Measurements from ENCODE around the gene AP3S1. TPM values are rescaled to one million over a fixed set of nuclear protein-coding genes. Genes with fewer than 3 reads are reported as not detected.

AP3S1 gene
- total RNA-seq (2016; rRNA removed; fragmentation: Illumina TruSeq; extraction: Trizol) (85.9 and 88.8 TPM in 2 replicates), polyA plus RNA-seq (2011; rRNA removed) (28.5 and 50.5 TPM in 2 replicates), polyA minus RNA-seq (2011; rRNA and poly(A)+ RNA removed; ENCODE audit: low replicate concordance) (2.1 and 7.3 TPM in 2 replicates), Bru-seq, nascent RNA (percentile 87 among the genes with signal in this experiment), BruChase-seq, experiment 1, labeled RNA remaining after a 6-hour chase (percentile 79 among the genes with signal in this experiment), BruChase-seq, experiment 2, labeled RNA remaining after a 2-hour chase (percentile 87 among the genes with signal in this experiment)
- total RNA-seq (2016; cell fraction: cytosol; rRNA removed; fragmentation: Illumina TruSeq; extraction: Trizol; ENCODE audit: low read depth) = 243 and 253 TPM in 2 replicates
- 77.4 and 86.8 TPM in 2 replicates for total RNA-seq (2016; cell fraction: insoluble cytoplasmic fraction; rRNA removed; fragmentation: Illumina TruSeq; extraction: Trizol)
- 236 and 253 TPM in 2 replicates for total RNA-seq (2016; cell fraction: membrane; rRNA removed; fragmentation: Illumina TruSeq; extraction: Trizol)
- 40.7 and 54.3 TPM in 2 replicates for total RNA-seq (2016; cell fraction: nucleus; rRNA removed; fragmentation: Illumina TruSeq; extraction: Trizol)
- polyA plus RNA-seq (2011; cell fraction: cytosol; rRNA removed) = 18.5 and 27.6 TPM in 2 replicates
- polyA plus RNA-seq (2011; cell fraction: nucleus; rRNA removed) = 5.6 and 9.3 TPM in 2 replicates
- polyA plus RNA-seq (2012) = 78.2 and 104 TPM in 2 replicates
- polyA plus RNA-seq (2016; cell fraction: cytosol; fragmentation: Illumina TruSeq; extraction: Trizol; ENCODE audit: low read depth) = 547 and 588 TPM in 2 replicates
- 158 and 163 TPM in 2 replicates for polyA plus RNA-seq (2016; cell fraction: insoluble cytoplasmic fraction; fragmentation: Illumina TruSeq; extraction: Trizol; ENCODE audit: low read depth)
- polyA plus RNA-seq (2016; cell fraction: membrane; fragmentation: Illumina TruSeq; extraction: Trizol; ENCODE audit: low read depth) = 408 and 423 TPM in 2 replicates
- polyA plus RNA-seq (2016; cell fraction: nucleus; fragmentation: Illumina TruSeq; extraction: Trizol; ENCODE audit: insufficient read depth, low read depth) = 74.1 and 89.2 TPM in 2 replicates
- 22.5 and 27.5 TPM in 2 replicates for polyA minus RNA-seq (2011; cell fraction: cytosol; rRNA and poly(A)+ RNA removed)
- 39.5 and 46.4 TPM in 2 replicates for polyA minus RNA-seq (2011; cell fraction: nucleus; rRNA and poly(A)+ RNA removed)
- long read RNA-seq, experiment 1, transcript AP3S1-201 (6 exons, 1,730 nt) = major isoform, 99 of 120 reads
- long read RNA-seq, experiment 1, partial matches to known transcripts = 3 of 120 reads
- long read RNA-seq, experiment 1, other reads (novel, unspliced or antisense) = 17 of 120 reads
- long read RNA-seq, experiment 2, transcript AP3S1-201 (6 exons, 1,730 nt) = major isoform, 83 of 129 reads
- long read RNA-seq, experiment 2, partial matches to known transcripts = 33 of 129 reads
- long read RNA-seq, experiment 2, other reads (novel, unspliced or antisense) = 13 of 129 reads

- no peaks in the 10 kb centered on the region; a peak in 1 of 5 replicates for H3K27me3 ChIP-seq (ENCODE audit: control insufficient read depth in 1 of 2, insufficient read depth in 2 of 2, low read length in 2 of 2)
- H4K20me1 ChIP-seq (ENCODE audit: insufficient read depth, low read length) = peaks cover 13% of the 10 kb centered on the region
- FAIRE-seq (no peak), ATAC-seq (peak; percentile 85), DNase-seq (ENCODE audit: low spot score) (peak; percentile 88)
- BruUV-seq (replicated peaks) = TSS peak; percentile 58
- H3K4me3 ChIP-seq (replicated peaks in 1 of 3; ENCODE audit: insufficient read depth in 1 of 3, low read depth in 2 of 3, low read length in 3 of 3) = peak within 1 kb of the TSS; percentile 77 to 98 (median 91)
- peak within 1 kb of the TSS; percentile 100 for H2AFZ ChIP-seq (ENCODE audit: low read length)
- intact Hi-C loops (cut with micrococcal nuclease; ENCODE audit: unreplicated experiment) (loop anchor here (5.0 kb wide), 2 partner anchors 246 to 299 kb away; partner anchors contain the start of genes COMMD10 and FEM1C), in situ Hi-C loops (cut with HindIII; ENCODE audit: extremely low pct_ligation_motif_present, low pct_unique_long_range_greater_than_20kb) (loop anchor here (25.0 kb wide), 1 partner anchor 221 kb away; no protein-coding TSS in a partner anchor)
- H3K9ac ChIP-seq (ENCODE audit: insufficient read depth, low read depth, low read length) = peak within 1 kb of the TSS; percentile 94
- peaks cover 50% of the 10 kb centered on the region for H3K4me1 ChIP-seq (ENCODE audit: insufficient read depth, low read length)
- 26% methylated on average over 38 of the region's 65 CpGs for WGBS (ENCODE audit: low lambda C conversion rate)
- CTCF ChIA-PET (ENCODE audit: low intra/inter-chr PET ratio, low total read pairs) = no interaction called here
- POLR2A ChIA-PET = no interaction called here
- peak within 1 kb of the TSS; percentile 97 for H3K4me2 ChIP-seq (ENCODE audit: low read depth, low read length)
- H3K9me3 ChIP-seq (ENCODE audit: low read length) = no peaks in the 10 kb centered on the region
- H3K27ac ChIP-seq (ENCODE audit: extremely low read length, insufficient read depth, low read length) = peak within 1 kb of the TSS; percentile 99
- H3K36me3 ChIP-seq (replicated peaks in 1 of 2; ENCODE audit: control insufficient read depth in 1 of 2, insufficient read depth in 2 of 2, low read length in 2 of 2) = peaks cover 0 to 11% of the 10 kb centered on the region in 2 experiments; a peak in 2 of 5 replicates
- H3K79me2 ChIP-seq (ENCODE audit: insufficient read depth, low read length) = peaks cover 83% of the 10 kb centered on the region
- TF ChIP-seq MXD1 (CRISPR knock-in tag; IDR thresholded peaks at IDR 0.05) = peak; percentile 83; the same call in 1 of the 2 replicates
- TF ChIP-seq ZNF556 (CRISPR knock-in tag; IDR thresholded peaks at IDR 0.05; ENCODE audit: borderline replicate concordance) = peak; percentile 17; the same call in 1 of the 2 replicates
- TF ChIP-seq HOXA9 (CRISPR knock-in tag; IDR thresholded peaks at IDR 0.05; ENCODE audit: borderline replicate concordance) = peak; percentile 94
- TF ChIP-seq ZNF501 (CRISPR knock-in tag; IDR thresholded peaks at IDR 0.05) = peak; percentile 83
- peak; percentile 29; the same call in 1 of the 2 replicates for TF ChIP-seq ZNF674 (CRISPR knock-in tag; IDR thresholded peaks at IDR 0.05; ENCODE audit: low read depth)
- TF ChIP-seq EZH2 (conservative IDR thresholded peaks at IDR 0.05; ENCODE audit: low read depth, low read length) = no peak
- TF ChIP-seq SNRNP70 (IDR thresholded peaks at IDR 0.05; ENCODE audit: low read depth, low read length) = no peak
- TF ChIP-seq ZNF451 (CRISPR knock-in tag; IDR thresholded peaks at IDR 0.05) = 0 out of 2 replicates have a peak, but pooled peaks have one; percentile 20
- peak; percentile 96 for TF ChIP-seq EED (CRISPR knock-in tag; IDR thresholded peaks at IDR 0.05)
- TF ChIP-seq KAT2B (IDR thresholded peaks at IDR 0.05; ENCODE audit: borderline replicate concordance, low read depth, low read length) = no peak
- peak; percentile 94 for TF ChIP-seq ZNF232 (CRISPR knock-in tag; IDR thresholded peaks at IDR 0.05; ENCODE audit: borderline replicate concordance)
- TF ChIP-seq SIX1 (CRISPR knock-in tag; IDR thresholded peaks at IDR 0.05; ENCODE audit: borderline replicate concordance) = no peak
- TF ChIP-seq PRMT3 (CRISPR knock-in tag; IDR thresholded peaks at IDR 0.05; ENCODE audit: borderline replicate concordance, low read depth) = no peak; the same call in 1 of the 2 replicates
- TF ChIP-seq RFX3 (CRISPR knock-in tag; IDR thresholded peaks at IDR 0.05) = no peak; the same call in 1 of the 2 replicates
- TF ChIP-seq, protein P1, sequence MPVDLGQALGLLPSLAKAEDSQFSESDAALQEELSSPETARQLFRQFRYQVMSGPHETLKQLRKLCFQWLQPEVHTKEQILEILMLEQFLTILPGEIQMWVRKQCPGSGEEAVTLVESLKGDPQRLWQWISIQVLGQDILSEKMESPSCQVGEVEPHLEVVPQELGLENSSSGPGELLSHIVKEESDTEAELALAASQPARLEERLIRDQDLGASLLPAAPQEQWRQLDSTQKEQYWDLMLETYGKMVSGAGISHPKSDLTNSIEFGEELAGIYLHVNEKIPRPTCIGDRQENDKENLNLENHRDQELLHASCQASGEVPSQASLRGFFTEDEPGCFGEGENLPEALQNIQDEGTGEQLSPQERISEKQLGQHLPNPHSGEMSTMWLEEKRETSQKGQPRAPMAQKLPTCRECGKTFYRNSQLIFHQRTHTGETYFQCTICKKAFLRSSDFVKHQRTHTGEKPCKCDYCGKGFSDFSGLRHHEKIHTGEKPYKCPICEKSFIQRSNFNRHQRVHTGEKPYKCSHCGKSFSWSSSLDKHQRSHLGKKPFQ (CRISPR knock-in tag; IDR thresholded peaks at IDR 0.05; ENCODE audit: insufficient replicate concordance) = peak; percentile 84
- peak; percentile 74; the same call in 1 of the 2 replicates for TF ChIP-seq ZNF878 (CRISPR knock-in tag; IDR thresholded peaks at IDR 0.05)
Measured at GRCh38 chr5:115841382-115842088, at the start of gene AP3S1, which contains the start of gene ATG12. Gene AP3S1 (plus strand): TSS chr5:115841935. CDS start chr5:115842038, 103 bp downstream. Gene ATG12 (minus strand): TSS chr5:115841565. CDS start chr5:115841552, 13 bp downstream.

All from HepG2 (cell line).